ENCODE measurements around the gene INPP4A. TPM values are rescaled to one million over a fixed set of nuclear protein-coding genes. Genes with fewer than 3 reads are reported as not detected.
A peak's percentile ranks its signal among the peaks of the same experiment; 100 is the strongest.
"Not testable (repeated sequence)": the region's sequence is repeated elsewhere in the genome, so short reads cannot be mapped to it uniquely, and the experiment has no call there.

INPP4A gene
- total RNA-seq, 2 experiments from 2014 or later = 123 to 127 TPM

- DNase-seq = no peak
- Mint-ChIP-seq H3K27me3 (no peaks in the 10 kb centered on the region), H3K4me1 (no peaks in the 10 kb centered on the region), H3K36me3 (ENCODE audit: low read depth) (peaks cover 15% of the 10 kb centered on the region), H3K9me3 (peaks cover 18% of the 10 kb centered on the region), H3K4me3 (no peak overlapping the region), H3K27ac (no peak overlapping the region)
- CTCF ChIA-PET = no interaction called here
- POLR2A ChIA-PET = no interaction called here
These were observed 25.1 kb upstream of the INPP4A start for GRCh38 chr2:98419544-98419943.

DNA sequence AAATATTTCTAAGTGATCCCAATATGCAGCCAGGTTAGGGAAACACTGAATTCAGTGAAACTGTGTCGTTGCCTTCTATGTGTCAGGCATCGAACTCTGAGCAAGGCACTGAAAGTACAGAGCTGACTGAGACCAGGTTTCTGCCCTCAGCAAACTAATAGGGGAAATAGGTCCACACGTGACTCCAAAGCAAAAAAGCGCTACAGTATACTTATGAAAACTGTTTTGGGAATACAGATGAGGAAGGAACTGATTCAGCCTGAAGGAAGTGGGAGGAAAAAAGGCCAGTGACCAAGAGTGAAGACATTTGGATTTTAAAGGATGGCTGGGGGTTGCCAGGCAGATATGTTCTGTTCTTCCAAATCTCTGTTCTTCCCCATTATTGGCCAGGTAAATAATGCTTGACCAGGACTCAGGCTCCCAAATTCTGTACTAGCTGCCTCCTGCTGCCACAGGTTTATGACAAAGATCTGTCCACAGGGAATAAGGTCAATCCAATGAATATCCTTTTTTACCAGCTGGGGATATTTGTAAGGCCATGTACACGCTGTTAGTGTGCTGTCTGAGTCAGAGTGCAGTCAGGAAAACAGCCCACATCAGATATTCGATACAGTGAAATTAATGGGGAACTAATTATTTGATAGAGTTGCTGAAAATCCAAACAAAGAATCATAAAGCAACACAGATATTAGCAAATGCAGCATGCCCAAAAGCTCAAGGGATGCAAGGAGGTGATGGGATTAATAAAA is 24.5 kb upstream of the INPP4A start:
- Mint-ChIP-seq H3K27ac (no peak overlapping the region), H3K27me3 (no peaks in the 10 kb centered on the region), H3K9me3 (peaks cover 15% of the 10 kb centered on the region), H3K4me3 (no peak overlapping the region), H3K36me3 (ENCODE audit: low read depth) (peaks cover 13% of the 10 kb centered on the region), H3K4me1 (no peaks in the 10 kb centered on the region)
- no peak for DNase-seq
- ChIA-PET POLR2A (no interaction called here), CTCF (no interaction called here)

DNA sequence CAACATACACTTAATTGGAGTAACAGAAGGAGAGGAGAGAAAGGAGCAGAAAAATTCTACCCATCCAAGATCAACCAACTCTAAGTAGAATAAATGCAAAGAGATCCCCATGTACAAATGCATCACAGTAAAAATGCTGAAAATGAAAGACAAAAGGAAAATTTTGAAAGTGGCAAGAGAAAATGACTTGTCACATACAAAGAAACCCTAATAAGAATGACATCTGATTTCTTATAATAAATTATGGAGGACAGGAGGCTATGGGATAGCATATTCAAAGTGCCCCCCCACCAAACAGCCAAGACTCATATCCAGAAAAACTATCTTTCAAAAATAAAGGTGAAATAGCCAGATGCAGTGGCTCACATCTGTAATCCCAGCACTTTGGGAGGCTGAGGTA is 22.2 kb upstream of the INPP4A start:
- H3K36me3 Mint-ChIP-seq (ENCODE audit: low read depth) = peaks cover 13% of the 10 kb centered on the region
- no peaks in the 10 kb centered on the region for H3K4me1 Mint-ChIP-seq
- peaks cover 5% of the 10 kb centered on the region for H3K27me3 Mint-ChIP-seq
- POLR2A ChIA-PET = no interaction called here
- CTCF ChIA-PET = no interaction called here
- no peak overlapping the region for H3K4me3 Mint-ChIP-seq
- DNase-seq = no peak
- H3K9me3 Mint-ChIP-seq = peaks cover 15% of the 10 kb centered on the region
- no peak overlapping the region for H3K27ac Mint-ChIP-seq

DNA sequence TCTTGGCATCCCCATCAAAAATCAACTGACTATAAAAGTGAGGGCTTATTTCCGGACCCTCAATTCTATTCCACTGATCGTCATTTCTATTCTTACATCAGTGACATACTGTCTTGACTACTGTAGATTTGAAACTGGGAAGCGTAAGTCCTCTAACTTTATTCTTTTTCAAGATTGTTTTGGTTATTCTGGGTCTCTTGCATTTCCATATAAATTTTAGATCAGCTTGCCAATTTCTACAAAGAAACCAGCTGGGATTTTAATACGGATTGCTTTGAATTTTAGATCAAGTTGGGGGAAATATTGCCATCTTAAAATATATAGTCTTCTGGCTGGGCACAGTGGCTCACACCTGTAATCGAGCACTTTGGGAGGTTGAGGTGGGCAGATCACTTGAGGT is 17.9 kb upstream of the INPP4A start:
- H3K4me3 Mint-ChIP-seq = no peak overlapping the region
- CTCF ChIA-PET = interaction anchor here (1.1 to 2.7 kb wide), 3 partner anchors 14 to 133 kb away, joined by 3 to 12 read pairs (median 6); no protein-coding TSS in a partner anchor
- H3K27ac Mint-ChIP-seq = no peak overlapping the region
- POLR2A ChIA-PET = interaction anchor here (0.6 kb wide), 1 partner anchor 468 kb away, joined by 3 read pairs; no protein-coding TSS in a partner anchor
- H3K9me3 Mint-ChIP-seq = peaks cover 8% of the 10 kb centered on the region
- DNase-seq = no peak
- H3K4me1 Mint-ChIP-seq = no peaks in the 10 kb centered on the region
- H3K36me3 Mint-ChIP-seq (ENCODE audit: low read depth) = peaks cover 7% of the 10 kb centered on the region
- H3K27me3 Mint-ChIP-seq = peaks cover 5% of the 10 kb centered on the region

DNA sequence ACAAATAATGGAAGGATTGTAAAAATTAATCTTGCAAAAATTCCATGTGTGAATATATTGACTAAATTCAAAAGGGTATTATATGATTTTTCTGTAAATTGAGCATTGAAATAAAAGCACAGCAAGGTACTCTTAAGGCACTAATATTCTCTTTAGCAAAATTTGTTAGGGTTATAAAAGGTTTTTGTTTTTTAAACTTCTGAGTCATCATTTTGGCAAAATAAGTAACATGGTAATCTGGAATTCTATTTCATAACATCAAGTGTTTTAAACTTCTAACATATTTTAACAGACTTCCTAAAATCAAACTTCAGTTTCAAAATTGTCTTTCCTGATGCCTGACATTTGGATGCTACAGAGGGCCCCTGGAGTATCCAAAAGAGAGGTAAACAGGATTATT is 12.5 kb upstream of the INPP4A start:
- Mint-ChIP-seq H3K4me1 (peaks cover 6% of the 10 kb centered on the region), H3K27ac (no peak overlapping the region), H3K9me3 (peaks cover 14% of the 10 kb centered on the region), H3K27me3 (no peaks in the 10 kb centered on the region), H3K36me3 (ENCODE audit: low read depth) (peaks cover 18% of the 10 kb centered on the region), H3K4me3 (no peak overlapping the region)
- ChIA-PET POLR2A (no interaction called here), CTCF (no interaction called here)
- no peak for DNase-seq

DNA sequence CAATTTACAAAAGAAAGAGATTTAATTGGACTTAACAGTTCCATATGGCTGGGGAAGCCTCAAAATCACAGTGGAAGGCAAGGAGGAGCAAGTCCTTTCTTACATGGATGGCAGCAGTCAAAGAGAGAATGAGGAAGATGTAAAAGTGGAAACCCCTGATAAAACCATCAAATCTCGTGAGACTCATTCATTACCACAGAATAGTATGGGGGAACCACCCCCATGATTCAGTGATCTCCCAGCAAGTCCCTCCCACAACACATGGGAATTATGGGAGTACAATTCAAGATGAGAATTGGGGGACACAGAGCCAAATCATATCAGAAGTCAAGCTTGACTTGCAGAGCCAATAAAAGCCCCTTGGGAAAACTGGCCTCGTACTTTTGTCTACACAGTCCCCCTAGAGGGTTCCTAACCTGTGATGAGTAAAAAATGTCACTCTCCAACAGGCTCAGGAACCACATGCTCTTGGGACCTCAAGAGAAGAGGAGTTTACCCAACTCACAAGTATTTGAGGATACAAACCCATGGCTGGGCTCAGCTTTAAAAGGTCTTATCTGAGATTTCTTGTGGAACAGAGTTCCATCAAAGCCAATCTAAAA is 11.2 kb upstream of the INPP4A start:
- POLR2A ChIA-PET = no interaction called here
- H3K4me3 Mint-ChIP-seq = no peak overlapping the region
- no peak for DNase-seq
- CTCF ChIA-PET = no interaction called here
- H3K36me3 Mint-ChIP-seq (ENCODE audit: low read depth) = peaks cover 18% of the 10 kb centered on the region
- H3K27me3 Mint-ChIP-seq = no peaks in the 10 kb centered on the region
- peaks cover 18% of the 10 kb centered on the region for H3K4me1 Mint-ChIP-seq
- H3K9me3 Mint-ChIP-seq = peaks cover 14% of the 10 kb centered on the region
- H3K27ac Mint-ChIP-seq = no peak overlapping the region

DNA sequence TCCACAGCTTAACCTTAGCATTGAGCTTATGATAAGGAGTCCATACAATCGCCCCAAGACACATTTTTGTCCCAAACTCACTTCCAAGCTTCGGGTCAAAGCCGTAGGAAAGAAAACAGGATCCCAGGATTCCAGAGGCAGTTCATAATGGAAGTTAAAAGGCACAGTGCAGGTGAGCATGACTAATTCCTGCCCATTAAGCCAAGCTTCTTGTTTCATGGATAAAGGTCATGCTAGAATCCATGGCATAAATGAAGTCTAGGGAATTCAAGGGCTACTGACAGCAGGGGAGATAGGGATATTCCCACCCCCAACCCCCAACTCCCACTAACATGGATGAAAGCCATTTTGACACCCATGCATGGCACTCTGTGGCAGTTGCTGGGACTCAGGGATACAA is 10.2 kb upstream of the INPP4A start:
- CTCF ChIA-PET = no interaction called here
- H3K9me3 Mint-ChIP-seq = peaks cover 16% of the 10 kb centered on the region
- peaks cover 18% of the 10 kb centered on the region for H3K36me3 Mint-ChIP-seq (ENCODE audit: low read depth)
- no peak overlapping the region for H3K27ac Mint-ChIP-seq
- no peaks in the 10 kb centered on the region for H3K27me3 Mint-ChIP-seq
- no peak overlapping the region for H3K4me3 Mint-ChIP-seq
- H3K4me1 Mint-ChIP-seq = peaks cover 29% of the 10 kb centered on the region
- POLR2A ChIA-PET = no interaction called here
- DNase-seq = no peak

DNA sequence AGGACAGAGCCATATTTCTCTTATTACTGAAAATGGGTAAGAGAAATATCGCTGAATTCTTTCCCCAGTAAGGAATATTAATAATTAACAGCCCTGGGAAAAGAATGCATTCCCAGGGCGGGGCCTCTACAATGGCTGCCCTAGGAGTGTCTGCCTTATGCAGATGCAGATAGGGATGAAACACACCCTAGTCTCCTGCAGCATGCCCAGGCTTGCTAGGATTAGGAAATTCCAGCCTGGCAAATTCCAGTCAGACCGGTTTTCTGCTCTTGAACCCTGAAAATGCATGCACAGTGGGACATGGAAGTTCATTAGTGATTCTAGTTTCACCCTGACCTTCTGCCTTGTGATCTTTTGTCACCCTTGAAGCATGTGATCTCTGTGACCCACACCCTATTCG is 9.0 kb upstream of the INPP4A start:
- POLR2A ChIA-PET, H3K4me3 Mint-ChIP-seq, CTCF ChIA-PET, H3K27ac Mint-ChIP-seq, DNase-seq, H3K27me3 Mint-ChIP-seq: not testable (repeated sequence)
- peaks cover 18% of the 10 kb centered on the region for H3K9me3 Mint-ChIP-seq
- H3K4me1 Mint-ChIP-seq = peaks cover 40% of the 10 kb centered on the region
- peaks cover 28% of the 10 kb centered on the region for H3K36me3 Mint-ChIP-seq (ENCODE audit: low read depth)

GRCh38 chr2:98436734-98437133 is 7.9 kb upstream of the INPP4A start:
- peak overlapping the region; percentile 26 for H3K27ac Mint-ChIP-seq
- H3K4me3 Mint-ChIP-seq = no peak overlapping the region
- no peak for DNase-seq
- no peaks in the 10 kb centered on the region for H3K27me3 Mint-ChIP-seq
- H3K4me1 Mint-ChIP-seq = peaks cover 41% of the 10 kb centered on the region
- ChIA-PET POLR2A (no interaction called here), CTCF (no interaction called here)
- H3K36me3 Mint-ChIP-seq (ENCODE audit: low read depth) = peaks cover 28% of the 10 kb centered on the region
- H3K9me3 Mint-ChIP-seq = peaks cover 18% of the 10 kb centered on the region

DNA sequence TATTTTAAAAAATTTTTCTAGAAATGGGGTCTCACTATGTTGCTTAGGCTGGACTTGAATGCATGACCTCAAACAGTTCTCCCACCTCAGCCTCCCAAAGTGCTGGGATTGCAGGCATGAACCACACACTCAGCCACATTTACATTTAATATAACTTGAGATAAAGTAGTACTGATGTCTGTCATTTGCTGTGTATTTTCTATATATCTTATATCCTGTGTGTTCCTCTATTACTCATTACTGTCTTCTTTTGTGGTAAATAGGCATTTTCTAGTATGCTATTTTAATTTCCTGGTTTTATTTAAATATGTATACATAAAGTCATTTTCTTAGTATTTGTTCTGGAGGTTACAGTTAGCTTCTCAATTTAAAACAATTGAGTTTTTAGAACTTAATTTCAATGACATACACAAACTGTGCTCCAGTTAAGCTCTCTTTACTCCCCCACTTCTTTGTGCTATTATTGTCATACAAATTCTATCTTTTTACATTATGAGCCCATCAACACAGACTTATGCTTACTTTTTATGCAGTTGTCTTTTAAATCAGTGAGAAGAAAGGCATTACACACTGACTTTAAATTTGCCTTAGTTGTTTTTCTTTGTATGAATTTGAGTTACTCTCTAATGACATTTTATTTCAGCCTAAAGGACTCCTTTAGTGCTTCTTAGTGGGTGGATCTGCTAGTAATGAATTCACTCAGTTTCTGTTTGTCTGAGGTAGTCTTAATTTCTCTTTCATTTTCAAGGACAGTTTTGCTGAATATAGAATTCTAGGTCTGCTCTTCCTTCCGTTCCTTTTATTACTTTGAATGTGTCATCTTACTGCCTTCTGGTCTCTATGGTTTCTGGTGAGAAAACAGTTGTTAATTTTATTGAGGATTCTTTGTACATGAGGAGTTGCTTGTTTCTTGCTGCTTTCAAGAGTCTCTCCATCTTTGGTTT is 6.2 kb upstream of the INPP4A start:
- DNase-seq = no peak
- peaks cover 44% of the 10 kb centered on the region for H3K4me1 Mint-ChIP-seq
- peak overlapping the region; percentile 91 for H3K27ac Mint-ChIP-seq
- peaks cover 10% of the 10 kb centered on the region for H3K9me3 Mint-ChIP-seq
- POLR2A ChIA-PET = interaction anchor here (1.0 to 1.4 kb wide), 6 partner anchors 9 to 64 kb away, joined by 3 to 14 read pairs (median 3); no protein-coding TSS in a partner anchor
- CTCF ChIA-PET = interaction anchor here (0.5 to 1.0 kb wide), 3 partner anchors 15 to 399 kb away, joined by 3 to 4 read pairs (median 3); no protein-coding TSS in a partner anchor
- no peaks in the 10 kb centered on the region for H3K27me3 Mint-ChIP-seq
- H3K4me3 Mint-ChIP-seq = peak overlapping the region; percentile 53
- peaks cover 21% of the 10 kb centered on the region for H3K36me3 Mint-ChIP-seq (ENCODE audit: low read depth)

GRCh38 chr2:98441706-98442450 is 2.8 kb upstream of the INPP4A start:
- POLR2A ChIA-PET = interaction anchor here (4.3 kb wide), 1 partner anchor 22 kb away, joined by 28 read pairs; no protein-coding TSS in a partner anchor
- CTCF ChIA-PET = interaction anchor here (1.2 to 1.3 kb wide), 2 partner anchors 27 to 37 kb away, joined by 3 to 4 read pairs; no protein-coding TSS in a partner anchor
- H3K36me3 Mint-ChIP-seq (ENCODE audit: low read depth) = peaks cover 23% of the 10 kb centered on the region
- peaks cover 58% of the 10 kb centered on the region for H3K4me1 Mint-ChIP-seq
- no peak overlapping the region for H3K27ac Mint-ChIP-seq
- DNase-seq = no peak
- H3K9me3 Mint-ChIP-seq = peaks cover 5% of the 10 kb centered on the region
- no peak overlapping the region for H3K4me3 Mint-ChIP-seq
- H3K27me3 Mint-ChIP-seq = no peaks in the 10 kb centered on the region

DNA sequence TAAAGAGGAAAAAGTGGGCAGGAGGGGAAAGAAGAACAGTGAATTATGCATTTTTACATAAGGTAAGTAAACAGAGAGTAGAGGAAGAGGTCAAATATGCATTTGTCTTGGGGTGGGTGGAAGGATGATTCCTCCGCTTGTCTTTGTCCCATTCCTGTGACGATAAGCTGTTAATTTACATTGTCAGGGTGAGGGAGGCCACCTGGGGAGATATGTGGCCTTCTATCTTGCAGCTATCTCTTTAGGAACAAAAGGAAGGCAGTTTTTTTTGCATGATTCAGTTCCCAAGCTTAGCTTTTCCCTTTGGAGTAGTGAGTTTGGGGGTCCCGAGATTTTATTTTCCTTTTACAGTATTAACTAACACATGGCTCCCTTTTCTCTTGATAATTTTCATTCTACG is 2.2 kb upstream of the INPP4A start:
- peaks cover 24% of the 10 kb centered on the region for H3K36me3 Mint-ChIP-seq (ENCODE audit: low read depth)
- no peak for DNase-seq
- ChIA-PET POLR2A (interaction anchor here (0.9 to 4.3 kb wide), 4 partner anchors 21 to 37 kb away, joined by 3 to 28 read pairs (median 4); no protein-coding TSS in a partner anchor), CTCF (interaction anchor here (1.0 to 1.3 kb wide), 3 partner anchors 26 to 117 kb away, joined by 3 to 4 read pairs (median 3); no protein-coding TSS in a partner anchor)
- H3K4me1 Mint-ChIP-seq = peaks cover 58% of the 10 kb centered on the region
- H3K9me3 Mint-ChIP-seq = peaks cover 5% of the 10 kb centered on the region
- no peak overlapping the region for H3K27ac Mint-ChIP-seq
- H3K27me3 Mint-ChIP-seq = no peaks in the 10 kb centered on the region
- no peak overlapping the region for H3K4me3 Mint-ChIP-seq
